Progenitor cell of endocrine pancreas (in vitro differentiated cells): Measurements from ENCODE around the gene ZNF784. TPM values are rescaled to one million over a fixed set of nuclear protein-coding genes. Genes with fewer than 3 reads are reported as not detected.

Experiments used
- DNase-seq: peaks from one replicate; pipeline ENCODE4 v3.0.0; 2021; ENCODE audit warnings: low spot score; ENCODE audit not compliant: unreplicated experiment
- H3K27ac Mint-ChIP-seq: 2 replicates; pipeline ENCODE4 v1.8.0; 2021; ENCODE audit warnings: mild to moderate bottlenecking, moderate library complexity, mixed read lengths
- H3K27me3 Mint-ChIP-seq: 2 replicates; pipeline ENCODE4 v1.8.0; 2021; ENCODE audit warnings: mixed read lengths
- H3K36me3 Mint-ChIP-seq: 2 replicates; pipeline ENCODE4 v1.8.0; 2022; ENCODE audit warnings: mixed read lengths; ENCODE audit not compliant: insufficient read depth
- H3K4me1 Mint-ChIP-seq: 2 replicates; pipeline ENCODE4 v1.8.0; 2021; ENCODE audit warnings: low read depth, mixed read lengths
- H3K4me3 Mint-ChIP-seq: 2 replicates; pipeline ENCODE4 v1.8.0; 2021; ENCODE audit warnings: low read depth, mild to moderate bottlenecking, moderate library complexity, mixed read lengths
- H3K9me3 Mint-ChIP-seq: 2 replicates; pipeline ENCODE4 v1.8.0; 2021; ENCODE audit warnings: low read depth, mixed read lengths
- total RNA-seq: library from RNA; stranded (reverse); gene quantifications from 2 replicates; pipeline ENCODE4 v1.2.1, GENCODE V29; 2021
- TF ChIP-seq, protein P1 (sequence below): fragments of 200-600 bp; sonication (generic); IDR thresholded peaks from one replicate; pipeline ENCODE4 v1.5.0; 2021; ENCODE audit warnings: antibody characterized with exemption, mild to moderate bottlenecking; ENCODE audit not compliant: unreplicated experiment

The ZNF784 gene
- total RNA-seq, 1 donor from 2014 or later: 15.3 TPM

DNA sequence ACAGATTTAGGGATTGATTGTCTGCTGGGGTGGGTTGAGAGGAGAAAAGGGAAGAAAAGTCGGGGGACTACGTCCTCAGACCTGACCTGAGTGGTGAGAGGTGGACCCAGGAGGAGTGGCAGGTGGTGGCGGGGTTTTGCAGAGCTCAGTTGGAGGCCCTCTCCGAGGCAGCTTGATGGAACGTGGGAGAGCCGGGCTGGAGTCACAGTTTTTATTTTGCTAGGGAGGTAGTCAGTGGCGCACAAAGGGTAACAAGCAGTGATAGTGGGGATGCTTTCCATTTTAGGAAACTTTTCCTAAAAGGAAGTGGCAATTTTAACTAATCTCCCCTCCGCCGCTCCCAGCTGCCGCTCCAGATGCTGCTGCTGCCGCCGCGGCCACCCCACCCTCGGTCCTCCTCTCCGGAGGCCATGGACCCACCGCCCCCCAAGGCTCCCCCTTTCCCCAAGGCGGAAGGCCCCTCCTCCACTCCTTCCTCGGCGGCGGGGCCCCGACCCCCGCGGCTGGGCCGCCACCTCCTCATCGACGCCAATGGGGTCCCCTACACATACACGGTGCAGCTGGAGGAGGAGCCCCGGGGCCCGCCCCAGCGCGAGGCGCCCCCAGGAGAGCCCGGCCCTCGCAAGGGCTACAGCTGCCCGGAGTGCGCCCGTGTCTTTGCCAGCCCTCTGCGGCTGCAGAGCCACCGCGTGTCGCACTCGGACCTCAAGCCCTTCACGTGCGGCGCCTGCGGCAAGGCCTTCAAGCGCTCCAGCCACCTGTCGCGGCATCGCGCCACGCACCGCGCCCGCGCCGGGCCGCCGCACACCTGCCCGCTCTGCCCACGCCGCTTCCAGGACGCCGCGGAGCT lies 18.0 kb upstream of the ZNF784 start:
- H3K4me3 Mint-ChIP-seq: peak overlapping the region; percentile 88
- peaks cover 29% of the 10 kb centered on the region for H3K4me1 Mint-ChIP-seq
- H3K27ac Mint-ChIP-seq: peak overlapping the region; percentile 93
- H3K9me3 Mint-ChIP-seq: no peaks in the 10 kb centered on the region
- no peak for DNase-seq
- TF ChIP-seq, protein P1, sequence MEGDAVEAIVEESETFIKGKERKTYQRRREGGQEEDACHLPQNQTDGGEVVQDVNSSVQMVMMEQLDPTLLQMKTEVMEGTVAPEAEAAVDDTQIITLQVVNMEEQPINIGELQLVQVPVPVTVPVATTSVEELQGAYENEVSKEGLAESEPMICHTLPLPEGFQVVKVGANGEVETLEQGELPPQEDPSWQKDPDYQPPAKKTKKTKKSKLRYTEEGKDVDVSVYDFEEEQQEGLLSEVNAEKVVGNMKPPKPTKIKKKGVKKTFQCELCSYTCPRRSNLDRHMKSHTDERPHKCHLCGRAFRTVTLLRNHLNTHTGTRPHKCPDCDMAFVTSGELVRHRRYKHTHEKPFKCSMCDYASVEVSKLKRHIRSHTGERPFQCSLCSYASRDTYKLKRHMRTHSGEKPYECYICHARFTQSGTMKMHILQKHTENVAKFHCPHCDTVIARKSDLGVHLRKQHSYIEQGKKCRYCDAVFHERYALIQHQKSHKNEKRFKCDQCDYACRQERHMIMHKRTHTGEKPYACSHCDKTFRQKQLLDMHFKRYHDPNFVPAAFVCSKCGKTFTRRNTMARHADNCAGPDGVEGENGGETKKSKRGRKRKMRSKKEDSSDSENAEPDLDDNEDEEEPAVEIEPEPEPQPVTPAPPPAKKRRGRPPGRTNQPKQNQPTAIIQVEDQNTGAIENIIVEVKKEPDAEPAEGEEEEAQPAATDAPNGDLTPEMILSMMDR: no peak
- H3K27me3 Mint-ChIP-seq: no peaks in the 10 kb centered on the region
- H3K36me3 Mint-ChIP-seq: peaks cover 6% of the 10 kb centered on the region

GRCh38 chr19:55641426-55642152 lies 17.2 kb upstream of the ZNF784 start:
- H3K27ac Mint-ChIP-seq: peak overlapping the region; percentile 54
- no peak for DNase-seq
- H3K4me1 Mint-ChIP-seq: peaks cover 27% of the 10 kb centered on the region
- peaks cover 4% of the 10 kb centered on the region for H3K36me3 Mint-ChIP-seq
- peak overlapping the region; percentile 88 for H3K4me3 Mint-ChIP-seq
- TF ChIP-seq, protein P1: no peak
- H3K9me3 Mint-ChIP-seq: no peaks in the 10 kb centered on the region
- H3K27me3 Mint-ChIP-seq: no peaks in the 10 kb centered on the region

- TF ChIP-seq, protein P1: no peak
- DNase-seq: peak; percentile 36
- H3K9me3 Mint-ChIP-seq: no peaks in the 10 kb centered on the region
- peaks cover 4% of the 10 kb centered on the region for H3K36me3 Mint-ChIP-seq
- H3K27me3 Mint-ChIP-seq: no peaks in the 10 kb centered on the region
- H3K4me3 Mint-ChIP-seq: peak within 1 kb of the TSS; percentile 88
- peaks cover 35% of the 10 kb centered on the region for H3K4me1 Mint-ChIP-seq
- peak within 1 kb of the TSS; percentile 96 for H3K27ac Mint-ChIP-seq
Observed at GRCh38 chr19:55640577-55641425, 16.4 kb upstream of the ZNF784 start, which contains the start of gene ZNF580. ZNF580 (plus strand) TSS chr19:55641002; CDS start chr19:55642509, 1,507 bp downstream.

DNA sequence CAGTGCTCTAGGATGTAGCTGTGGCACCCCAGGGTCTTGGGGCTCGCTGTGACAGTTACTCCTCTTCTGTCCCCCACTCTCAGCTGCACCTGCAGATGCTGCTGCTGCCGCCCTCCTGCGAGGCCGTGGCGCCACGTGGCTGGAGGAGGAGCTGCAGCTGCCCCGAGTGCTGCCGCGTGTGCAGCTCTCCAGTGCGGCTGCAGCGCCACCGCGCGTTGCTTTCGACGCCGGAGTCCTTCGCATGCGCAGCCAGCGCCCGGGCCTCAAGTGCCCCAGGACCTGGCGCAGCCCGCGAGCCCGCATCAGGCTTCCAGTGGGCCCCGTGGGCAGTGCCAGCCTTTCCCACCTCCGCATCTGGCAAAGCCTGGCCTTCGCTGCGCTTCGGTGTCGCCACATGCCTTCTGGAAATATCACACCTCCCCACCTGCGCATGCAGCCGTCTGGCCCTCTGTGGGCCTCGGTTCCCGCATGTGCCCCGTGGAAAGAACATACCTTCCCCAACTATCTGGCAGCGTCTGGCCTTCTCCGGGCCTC lies 15.7 kb upstream of the ZNF784 start:
- no peaks in the 10 kb centered on the region for H3K9me3 Mint-ChIP-seq
- peak overlapping the region; percentile 78 for H3K4me3 Mint-ChIP-seq
- no peaks in the 10 kb centered on the region for H3K27me3 Mint-ChIP-seq
- H3K4me1 Mint-ChIP-seq: peaks cover 42% of the 10 kb centered on the region
- TF ChIP-seq, protein P1: no peak
- no peak for DNase-seq
- H3K27ac Mint-ChIP-seq: peak overlapping the region; percentile 96
- H3K36me3 Mint-ChIP-seq: peaks cover 4% of the 10 kb centered on the region
